RWPE2 (cell line): Measurements from ENCODE around the gene CAP1.
A peak's percentile ranks its signal among the peaks of the same experiment; 100 is the strongest.

Experiments
- ATAC-seq: fragments of 200-7000 bp; cut with Tn5 transposase; 3 replicates; pipeline ENCODE4 v1.9.1; 2021; ENCODE audit warnings: low read depth
- DNase-seq: peaks from one replicate; pipeline ENCODE4 v3.0.0-alpha.2; 2020; ENCODE audit warnings: low spot score
- H3K27ac ChIP-seq: fragments of 450-650 bp; 2 replicates; pipeline ENCODE4 v1.5.1; 2017; ENCODE audit warnings: mild to moderate bottlenecking; ENCODE audit not compliant: poor library complexity, severe bottlenecking
- H3K27me3 ChIP-seq: fragments of 250-450 bp; sonication (Bioruptor Pico); 2 replicates; pipeline ENCODE4 v1.5.1; 2021; ENCODE audit warnings: mild to moderate bottlenecking, moderate library complexity; ENCODE audit not compliant: insufficient read depth, poor library complexity, severe bottlenecking
- H3K36me3 ChIP-seq: fragments of 250-450 bp; sonication (Bioruptor Pico); 2 replicates; pipeline ENCODE4 v1.5.1; 2020; ENCODE audit warnings: low read depth, mild to moderate bottlenecking, moderate library complexity
- H3K4me1 ChIP-seq: fragments of 250-450 bp; sonication (Bioruptor Pico); 2 replicates; pipeline ENCODE4 v1.5.1; 2021; ENCODE audit warnings: mild to moderate bottlenecking, moderate library complexity; ENCODE audit not compliant: insufficient read depth, poor library complexity, severe bottlenecking
- H3K4me3 ChIP-seq: fragments of 250-450 bp; sonication (Bioruptor Pico); 2 replicates; pipeline ENCODE4 v1.5.1; 2021; ENCODE audit warnings: mild to moderate bottlenecking, moderate library complexity; ENCODE audit not compliant: severe bottlenecking
- H3K9me3 ChIP-seq: fragments of 250-450 bp; sonication (Bioruptor Pico); 2 replicates; pipeline ENCODE4 v1.5.1; 2021; ENCODE audit warnings: mild to moderate bottlenecking, moderate library complexity; ENCODE audit not compliant: severe bottlenecking
- CTCF ChIP-seq: fragments of 450-650 bp; IDR thresholded peaks from one replicate; pipeline ENCODE4 v1.5.1; 2017; ENCODE audit warnings: mild to moderate bottlenecking, moderate library complexity; ENCODE audit not compliant: poor library complexity, severe bottlenecking

CAP1 gene

GRCh38 chr1:40096977-40097782, 56.7 kb downstream of the CAP1 start, which contains the start of gene PPT1:
Gene PPT1 (minus strand): TSS chr1:40097252. CDS start chr1:40097238, 14 bp downstream.
- Histone ChIP-seq H3K27ac (no peak within 1 kb of the TSS), H3K4me1 (peaks cover 10% of the 10 kb centered on the region), H3K27me3 (no peaks in the 10 kb centered on the region), H3K4me3 (peak within 1 kb of the TSS; percentile 72), H3K36me3 (no peaks in the 10 kb centered on the region; the same call in 1 of the 2 replicates), H3K9me3 (no peaks in the 10 kb centered on the region)
- peak; percentile 21 for TF ChIP-seq CTCF
- ATAC-seq (peak; percentile 97), DNase-seq (peak; percentile 79)

- Histone ChIP-seq H3K27ac (no peak overlapping the region), H3K36me3 (no peaks in the 10 kb centered on the region), H3K4me1 (peaks cover 3% of the 10 kb centered on the region), H3K27me3 (no peaks in the 10 kb centered on the region), H3K4me3 (no peak overlapping the region), H3K9me3 (no peaks in the 10 kb centered on the region)
- TF ChIP-seq CTCF: no peak
- DNase-seq (no peak), ATAC-seq (no peak)
Measured at GRCh38 chr1:40102038-40102437, 61.5 kb downstream of the CAP1 start.

GRCh38 chr1:40102896-40103295, 62.4 kb downstream of the CAP1 start:
- Histone ChIP-seq H3K4me1 (peaks cover 7% of the 10 kb centered on the region), H3K27ac (no peak overlapping the region), H3K9me3 (no peaks in the 10 kb centered on the region), H3K4me3 (no peak overlapping the region), H3K36me3 (no peaks in the 10 kb centered on the region), H3K27me3 (no peaks in the 10 kb centered on the region)
- DNase-seq (no peak), ATAC-seq (no peak)
- no peak for TF ChIP-seq CTCF

GRCh38 chr1:40105028-40105427, 64.5 kb downstream of the CAP1 start:
- no peak for TF ChIP-seq CTCF
- Histone ChIP-seq H3K36me3 (no peaks in the 10 kb centered on the region), H3K4me3 (no peak overlapping the region), H3K4me1 (peaks cover 9% of the 10 kb centered on the region), H3K27me3 (no peaks in the 10 kb centered on the region), H3K27ac (no peak overlapping the region), H3K9me3 (no peaks in the 10 kb centered on the region)
- ATAC-seq (no peak), DNase-seq (no peak)
